ENCODE measurements around the gene NCF4.

DNA sequence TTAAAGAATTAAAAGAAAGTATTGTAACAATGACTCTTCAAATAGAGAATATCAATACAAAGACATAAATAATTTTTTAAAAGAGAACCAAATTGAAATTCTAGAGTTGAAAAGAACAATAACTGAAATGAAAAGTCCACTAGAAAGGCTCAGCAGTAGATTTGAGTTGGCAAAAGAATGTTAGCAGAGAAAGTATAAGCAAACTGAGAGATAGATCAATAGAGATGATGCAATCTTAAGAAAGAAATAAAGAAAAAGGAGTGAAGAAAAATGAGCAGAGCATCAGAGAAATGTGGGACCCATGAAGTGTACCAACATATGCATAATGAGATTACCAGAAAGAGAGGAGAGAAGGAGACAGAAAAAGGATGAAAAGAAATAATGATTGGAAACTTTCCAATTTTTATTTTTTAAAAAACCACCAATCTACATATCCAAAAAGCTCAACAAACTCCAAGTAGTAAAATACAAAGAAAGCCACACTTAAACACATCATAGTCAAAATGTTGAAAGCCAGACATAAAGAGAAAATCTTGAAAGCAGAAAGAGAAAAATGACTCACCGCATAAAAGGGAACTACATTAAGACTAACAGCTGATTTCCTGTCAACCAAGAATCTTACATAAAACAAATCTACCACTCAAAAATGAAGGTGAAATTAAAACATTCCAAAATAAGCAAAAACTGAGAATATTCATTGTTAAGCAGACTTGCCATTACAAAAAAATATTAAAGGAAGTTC lies 20.9 kb downstream of the NCF4 start:
- TF ChIP-seq, protein P1, sequence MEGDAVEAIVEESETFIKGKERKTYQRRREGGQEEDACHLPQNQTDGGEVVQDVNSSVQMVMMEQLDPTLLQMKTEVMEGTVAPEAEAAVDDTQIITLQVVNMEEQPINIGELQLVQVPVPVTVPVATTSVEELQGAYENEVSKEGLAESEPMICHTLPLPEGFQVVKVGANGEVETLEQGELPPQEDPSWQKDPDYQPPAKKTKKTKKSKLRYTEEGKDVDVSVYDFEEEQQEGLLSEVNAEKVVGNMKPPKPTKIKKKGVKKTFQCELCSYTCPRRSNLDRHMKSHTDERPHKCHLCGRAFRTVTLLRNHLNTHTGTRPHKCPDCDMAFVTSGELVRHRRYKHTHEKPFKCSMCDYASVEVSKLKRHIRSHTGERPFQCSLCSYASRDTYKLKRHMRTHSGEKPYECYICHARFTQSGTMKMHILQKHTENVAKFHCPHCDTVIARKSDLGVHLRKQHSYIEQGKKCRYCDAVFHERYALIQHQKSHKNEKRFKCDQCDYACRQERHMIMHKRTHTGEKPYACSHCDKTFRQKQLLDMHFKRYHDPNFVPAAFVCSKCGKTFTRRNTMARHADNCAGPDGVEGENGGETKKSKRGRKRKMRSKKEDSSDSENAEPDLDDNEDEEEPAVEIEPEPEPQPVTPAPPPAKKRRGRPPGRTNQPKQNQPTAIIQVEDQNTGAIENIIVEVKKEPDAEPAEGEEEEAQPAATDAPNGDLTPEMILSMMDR (IDR thresholded peaks at IDR 0.05), result no peak
- TF ChIP-seq ZFX (IDR thresholded peaks at IDR 0.05; ENCODE audit: borderline replicate concordance), result no peak

Measured in 22Rv1 (cell line).